Loucy (cell line): ENCODE results near the gene HHIP.

Experiments
- H2AFZ ChIP-seq: fragments of 200-600 bp; sonication (generic); 2 replicates; pipeline ENCODE4 v1.6.0; 2016; ENCODE audit warnings: antibody characterized with exemption, mild to moderate bottlenecking, low read length, moderate library complexity
- H3F3A ChIP-seq: fragments of 200-600 bp; 2 replicates; pipeline ENCODE4 v1.6.0; 2016; ENCODE audit warnings: antibody characterized with exemption, low read depth, mild to moderate bottlenecking
- H3K27me3 ChIP-seq: fragments of 200-600 bp; sonication (generic); 2 replicates; pipeline ENCODE4 v1.6.1; 2014; ENCODE audit warnings: low read length, mild to moderate bottlenecking; ENCODE audit not compliant: insufficient read depth, poor library complexity, severe bottlenecking
- H3K36me3 ChIP-seq: fragments of 200-600 bp; sonication (generic); 2 replicates; pipeline ENCODE4 v1.6.1; 2016; ENCODE audit warnings: low read length; ENCODE audit not compliant: insufficient read depth
- H3K4me1 ChIP-seq: fragments of 200-600 bp; sonication (generic); 2 replicates; pipeline ENCODE4 v1.5.1; 2014; ENCODE audit warnings: low read length, mild to moderate bottlenecking; ENCODE audit not compliant: insufficient read depth, poor library complexity, severe bottlenecking
- H3K4me2 ChIP-seq: fragments of 200-600 bp; sonication (generic); 2 replicates; pipeline ENCODE4 v1.6.0; 2014; ENCODE audit warnings: antibody characterized with exemption, low read length, low read depth, mild to moderate bottlenecking; ENCODE audit not compliant: poor library complexity, severe bottlenecking
- H3K4me3 ChIP-seq: fragments of 200-600 bp; sonication (generic); 2 replicates; pipeline ENCODE4 v1.5.1; 2014; ENCODE audit warnings: low read length, mild to moderate bottlenecking, mixed read lengths; ENCODE audit not compliant: poor library complexity, severe bottlenecking
- H3K79me2 ChIP-seq: fragments of 200-600 bp; sonication (generic); 2 replicates; pipeline ENCODE4 v1.6.1; 2014; ENCODE audit warnings: low read length; ENCODE audit not compliant: insufficient read depth
- H3K9ac ChIP-seq: fragments of 200-600 bp; sonication (generic); 2 replicates; pipeline ENCODE4 v1.6.0; 2014; ENCODE audit warnings: mild to moderate bottlenecking, low read depth, low read length, moderate library complexity; ENCODE audit not compliant: poor library complexity, severe bottlenecking
- H3K9me2 ChIP-seq: fragments of 200-600 bp; sonication (generic); replicated peaks from 2 replicates; pipeline ENCODE4 v1.6.1; 2016; ENCODE audit warnings: low read depth, low read length, mixed read lengths
- H3K9me3 ChIP-seq: fragments of 200-600 bp; sonication (generic); 2 replicates; pipeline ENCODE4 v1.6.1; 2014; ENCODE audit warnings: mild to moderate bottlenecking, antibody characterized with exemption, low read length, low read depth; ENCODE audit not compliant: insufficient read depth
- H4K20me1 ChIP-seq: fragments of 200-600 bp; sonication (generic); 2 replicates; pipeline ENCODE4 v1.6.0; 2014; ENCODE audit warnings: antibody characterized with exemption, low read length, mild to moderate bottlenecking; ENCODE audit not compliant: insufficient read depth, poor library complexity, severe bottlenecking
- CTCF ChIP-seq: fragments of 200-600 bp; sonication (generic); conservative IDR thresholded peaks from 2 replicates; pipeline ENCODE4 v1.5.1; 2014; ENCODE audit warnings: mild to moderate bottlenecking, antibody characterized with exemption, low read length
- EZH2phosphoT487 ChIP-seq: fragments of 200-600 bp; IDR thresholded peaks from 2 replicates; pipeline ENCODE4 v1.6.1; 2018; ENCODE audit warnings: antibody characterized with exemption, mild to moderate bottlenecking, moderate library complexity, borderline replicate concordance

HHIP gene

DNA sequence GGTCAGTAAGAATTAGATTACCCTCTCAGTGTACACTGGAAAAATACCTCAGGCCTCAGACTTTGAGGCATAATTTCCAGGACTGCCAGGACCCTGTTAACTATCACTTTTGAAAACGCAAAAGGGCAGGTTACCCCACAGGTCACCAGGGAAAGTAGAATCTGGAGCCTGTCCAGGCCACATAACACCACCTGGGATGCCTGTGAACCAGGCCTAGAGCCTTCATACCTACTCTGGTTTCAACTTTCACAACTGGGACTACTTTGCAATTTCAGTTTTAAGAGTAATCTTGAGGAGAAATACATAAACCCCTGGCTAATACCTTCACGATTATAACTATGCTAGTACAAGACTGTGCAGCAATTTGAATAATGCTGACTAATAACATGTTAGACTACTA is 132.4 kb downstream of the HHIP start:
- H3K27me3 ChIP-seq: no peaks in the 10 kb centered on the region
- no peaks in the 10 kb centered on the region for H3K9me2 ChIP-seq
- no peaks in the 10 kb centered on the region for H3K79me2 ChIP-seq
- no peaks in the 10 kb centered on the region for H3K9me3 ChIP-seq
- TF ChIP-seq CTCF: no peak
- peaks cover 19% of the 10 kb centered on the region for H3K4me1 ChIP-seq
- H3K36me3 ChIP-seq: no peaks in the 10 kb centered on the region
- H2AFZ ChIP-seq: no peak overlapping the region
- no peak overlapping the region for H3K4me3 ChIP-seq
- no peaks in the 10 kb centered on the region for H3F3A ChIP-seq
- H3K9ac ChIP-seq: no peak overlapping the region
- no peak overlapping the region for H3K4me2 ChIP-seq
- H4K20me1 ChIP-seq: no peaks in the 10 kb centered on the region

DNA sequence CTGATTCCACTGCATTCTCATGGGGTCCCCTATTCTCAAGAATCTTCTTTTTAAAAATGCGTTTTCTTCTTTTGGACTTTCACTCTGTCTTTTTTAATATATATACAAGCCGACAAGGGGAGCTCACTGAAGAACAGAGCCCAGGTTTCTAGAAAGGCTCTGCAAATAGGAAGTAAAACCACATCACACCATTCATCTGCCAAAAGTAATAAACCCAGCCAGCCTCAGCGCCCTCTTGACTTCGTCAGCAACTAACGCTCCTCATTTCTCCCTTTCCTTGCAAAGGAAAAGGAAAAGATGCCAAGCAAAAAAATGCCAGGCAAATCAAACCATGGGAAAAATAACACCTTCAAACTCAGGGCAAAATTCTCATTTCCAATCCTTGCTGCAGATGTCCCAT is 136.4 kb downstream of the HHIP start:
- Histone ChIP-seq H3K9ac (peak overlapping the region; percentile 35), H3K4me3 (peak overlapping the region; percentile 53), H3K4me2 (peak overlapping the region; percentile 79), H3K27me3 (no peaks in the 10 kb centered on the region), H3K36me3 (no peaks in the 10 kb centered on the region), H3K4me1 (peaks cover 23% of the 10 kb centered on the region), H3K79me2 (no peaks in the 10 kb centered on the region), H3F3A (no peaks in the 10 kb centered on the region), H2AFZ (peak overlapping the region; percentile 75), H3K9me3 (no peaks in the 10 kb centered on the region), H3K9me2 (no peaks in the 10 kb centered on the region), H4K20me1 (no peaks in the 10 kb centered on the region)
- TF ChIP-seq CTCF: peak; percentile 19; the same call in 1 of the 2 replicates
- no peak for TF ChIP-seq EZH2phosphoT487

GRCh38 chr4:144785961-144786360 is 140.0 kb downstream of the HHIP start:
- H3K4me3 ChIP-seq: no peak overlapping the region
- no peak overlapping the region for H3K4me2 ChIP-seq
- H3K9me3 ChIP-seq: no peaks in the 10 kb centered on the region
- H3K27me3 ChIP-seq: no peaks in the 10 kb centered on the region
- no peak overlapping the region for H3K9ac ChIP-seq
- no peaks in the 10 kb centered on the region for H3F3A ChIP-seq
- no peaks in the 10 kb centered on the region for H3K36me3 ChIP-seq
- H4K20me1 ChIP-seq: no peaks in the 10 kb centered on the region
- TF ChIP-seq EZH2phosphoT487 (no peak), CTCF (no peak)
- no peaks in the 10 kb centered on the region for H3K9me2 ChIP-seq
- no peaks in the 10 kb centered on the region for H3K79me2 ChIP-seq
- peaks cover 23% of the 10 kb centered on the region for H3K4me1 ChIP-seq
- H2AFZ ChIP-seq: peak overlapping the region; percentile 62
